GM12878 (cell line): Measurements from ENCODE around the gene KCND3. TPM values are rescaled to one million over a fixed set of nuclear protein-coding genes. Genes with fewer than 3 reads are reported as not detected.

Source experiments
- ATAC-seq: fragments of 200-7000 bp; cut with Tn5 transposase; 3 replicates; pipeline ENCODE4 v1.9.1; 2020; ENCODE audit warnings: mild to moderate bottlenecking, moderate library complexity
- BruUV-seq: library from RNA; stranded (reverse); fragments of 400-500 nt; replicated peaks from 2 replicates; lab custom pipeline; 2021; lab: Mats Ljungman, UMichigan
- CTCF ChIA-PET: fragments of 300-600 bp; sonication (Branson Sonifier 250); formaldehyde crosslinking; extraction: SDS; loops from one replicate; lab custom pipeline; 2021; ENCODE audit warnings: inconsistent platforms; lab: Yijun Ruan, JAX
- POLR2A ChIA-PET: fragments of 350-600 bp; formaldehyde crosslinking; extraction: SDS; loops from one replicate; lab custom pipeline; 2021; ENCODE audit warnings: inconsistent platforms; lab: Charles Lee
- RAD21 ChIA-PET: fragments of 300-600 bp; sonication (Branson Sonifier 250); formaldehyde crosslinking; loops from one replicate; lab custom pipeline; 2023; ENCODE audit warnings: antibody characterized with exemption; ENCODE audit not compliant: unreplicated experiment; lab: Charles Lee
- SMC1A ChIA-PET: fragments of 300-600 bp; sonication (Branson Sonifier 250); formaldehyde crosslinking; loops from one replicate; lab custom pipeline; 2023; ENCODE audit not compliant: unreplicated experiment, uncharacterized antibody; lab: Charles Lee
- DNase-seq: peaks from one replicate; pipeline ENCODE4 v3.0.0-alpha.2; 2011; ENCODE audit warnings: low read depth, low spot score
- FAIRE-seq: peaks from 3 replicates; lab custom pipeline; 2011; peaks lifted over from hg19 to GRCh38; lab: Jason Lieb, UNC
- H2AFZ ChIP-seq: 2 replicates; pipeline ENCODE4 v1.6.0; 2011; ENCODE audit warnings: low read depth, low read length, control low read depth; ENCODE audit not compliant: control insufficient read depth
- H3K27ac ChIP-seq: 2 replicates; pipeline ENCODE4 v1.5.1; 2011; ENCODE audit warnings: control low read depth; ENCODE audit not compliant: control insufficient read depth, insufficient read depth
- H3K27me3 ChIP-seq, 2 experiments: replicated peaks in 1 of 2; 2 replicates each; pipeline versions ENCODE4 v1.6.0 to v1.6.1; 2011; ENCODE audit warnings: low read length in 1 of 2; ENCODE audit not compliant: control insufficient read depth in 2 of 2, insufficient read depth in 2 of 2
- H3K36me3 ChIP-seq, 2 experiments: 2 replicates each; pipeline ENCODE4 v1.5.1; 2011; ENCODE audit warnings: low read length in 1 of 2; ENCODE audit not compliant: control insufficient read depth in 2 of 2, insufficient read depth in 2 of 2
- H3K4me1 ChIP-seq: 2 replicates; pipeline ENCODE4 v1.6.1; 2011; ENCODE audit warnings: mild to moderate bottlenecking, low read length, moderate library complexity, mixed read lengths; ENCODE audit not compliant: control insufficient read depth, insufficient read depth
- H3K4me2 ChIP-seq: 2 replicates; pipeline ENCODE4 v1.6.0; 2011; ENCODE audit warnings: control low read depth; ENCODE audit not compliant: control insufficient read depth, insufficient read depth
- H3K4me3 ChIP-seq: fragments of 200-600 bp; sonication (generic); 2 replicates; pipeline ENCODE4 v1.5.1; 2016
- H3K79me2 ChIP-seq: 2 replicates; pipeline ENCODE4 v1.6.0; 2011; ENCODE audit warnings: low read length; ENCODE audit not compliant: control insufficient read depth, insufficient read depth
- H3K9ac ChIP-seq: 2 replicates; pipeline ENCODE4 v1.8.0; 2011; ENCODE audit warnings: low read length, control low read depth, mixed read lengths; ENCODE audit not compliant: control insufficient read depth, insufficient read depth
- H3K9me3 ChIP-seq: replicated peaks from 3 replicates; pipeline ENCODE4 v1.5.1; 2011; ENCODE audit warnings: mild to moderate bottlenecking, low read length; ENCODE audit not compliant: control insufficient read depth, insufficient read depth
- H4K20me1 ChIP-seq: 2 replicates; pipeline ENCODE4 v1.6.0; 2011; ENCODE audit not compliant: control insufficient read depth, insufficient read depth
- CEBPB ChIP-seq, 2 experiments: fragments of 150-350 bp in 1 of 2; IDR thresholded peaks; 2 replicates each; pipeline ENCODE4 v1.6.1; 2012 to 2014; ENCODE audit warnings: low read depth in 2 of 2, low read length in 2 of 2, borderline replicate concordance in 1 of 2, inconsistent platforms in 1 of 2
- MTA2 ChIP-seq: fragments of 450-650 bp; IDR thresholded peaks from 2 replicates; pipeline ENCODE4 v1.6.1; 2016; ENCODE audit warnings: low read depth, mild to moderate bottlenecking, moderate library complexity
- NFYB ChIP-seq: IDR thresholded peaks from 2 replicates; pipeline ENCODE4 v1.6.1; 2011; ENCODE audit warnings: low read depth, mild to moderate bottlenecking, low read length, improper control_type of control experiment, moderate library complexity; ENCODE audit not compliant: insufficient read depth
- REST ChIP-seq: IDR thresholded peaks from 2 replicates; pipeline ENCODE4 v1.6.1; 2012; ENCODE audit warnings: mild to moderate bottlenecking, low read depth, low read length
- RUNX3 ChIP-seq: IDR thresholded peaks from 2 replicates; pipeline ENCODE4 v1.6.1; 2012; ENCODE audit warnings: low read length, inconsistent platforms
- SPI1 ChIP-seq: IDR thresholded peaks from 2 replicates; pipeline ENCODE4 v1.6.1; 2011; ENCODE audit warnings: low read depth, mild to moderate bottlenecking, low read length, moderate library complexity, borderline replicate concordance; ENCODE audit not compliant: insufficient read depth
- TAF1 ChIP-seq: IDR thresholded peaks from 2 replicates; pipeline ENCODE4 v1.6.1; 2011; ENCODE audit warnings: mild to moderate bottlenecking, low read depth, low read length, borderline replicate concordance
- WGBS: methylation state at CpG from one replicate; pipeline ENCODE4 v1.1.6; 2016; ENCODE audit warnings: low lambda C conversion rate; ENCODE audit not compliant: insufficient replicate concordance, insufficient coverage; ENCODE audit errors: missing lambda C conversion rate; 5-methylcytosine and 5-hydroxymethylcytosine counted together
- in situ Hi-C: fragments of 300-500 bp; cut with MboI; formaldehyde crosslinking; loops from 9 replicates; pipeline ENCODE4 v1.14.3; 2018; ENCODE audit warnings: mixed read lengths
- intact Hi-C: fragments of 100-400 bp; cut with micrococcal nuclease; formaldehyde crosslinking; loops from one replicate; pipeline ENCODE4 v1.14.2; 2022; ENCODE audit not compliant: unreplicated experiment
- polyA plus RNA-seq, 11 experiments: library from polyadenylated mRNA; depleted of rRNA in 4 of 11; unstranded in 6 of 11; stranded (reverse) in 5 of 11; fragments of >200 nt; fragmentation: Nextera tagmentation in 4 of 11; fragmentation: Illumina TruSeq in 1 of 11; extraction: Ambion mirVana in 4 of 11; extraction: Trizol in 1 of 11; gene quantifications; 1 replicate in 1 of 11; 2 replicates in 10 of 11; pipeline versions ENCODE4 v1.2.1 to v1.2.3, GENCODE V29; 2011 to 2016; ENCODE audit warnings: inconsistent platforms in 2 of 11, missing spikeins in 2 of 11, low read depth in 1 of 11
- total RNA-seq, 4 experiments: library from RNA; depleted of rRNA in 3 of 4; stranded (reverse); fragments of >200 nt in 3 of 4; fragmentation: Illumina TruSeq in 1 of 4; extraction: Trizol in 1 of 4; gene quantifications; 2 replicates each; pipeline versions ENCODE4 v1.2.1 to v1.2.3, GENCODE V29; 2013 to 2021

Gene KCND3
- total and polyA plus RNA-seq, 10 of the 15 experiments (the other 5 are each of a cell fraction or from before 2014, with no cell fraction given) = 0.02 TPM; not detected in 9

- RAD21 ChIA-PET = interaction anchor here (0.8 to 7.7 kb wide), 8 partner anchors 12 to 269 kb away, joined by 3 to 68 read pairs (median 5); partner anchors contain the start of gene INKA2
- Histone ChIP-seq H3K36me3 (no peaks in the 10 kb centered on the region), H3K9ac (no peak overlapping the region), H3K4me1 (no peaks in the 10 kb centered on the region; the same call in 1 of the 2 replicates), H4K20me1 (no peaks in the 10 kb centered on the region), H3K4me2 (no peak overlapping the region), H2AFZ (no peak overlapping the region), H3K9me3 (no peaks in the 10 kb centered on the region), H3K27ac (no peak overlapping the region), H3K27me3 (no peaks in the 10 kb centered on the region), H3K4me3 (no peak overlapping the region)
- intact Hi-C loops (loop anchor here (10.0 kb wide), 1 partner anchor 606 kb away; the partner anchor contains the start of genes CEPT1 and DRAM2), in situ Hi-C loops (loop anchor here (5.0 to 10.0 kb wide), 2 partner anchors 246 to 874 kb away; partner anchors contain the start of genes ADORA3 and TMIGD3)
- SMC1A ChIA-PET = interaction anchor here (1.0 to 12.9 kb wide), 11 partner anchors 11 to 274 kb away, joined by 3 to 123 read pairs (median 4); partner anchors contain the start of gene INKA2
- no TSS peak for BruUV-seq
- POLR2A ChIA-PET = interaction anchor here (1.0 to 1.2 kb wide), 4 partner anchors 12 to 36 kb away, joined by 3 to 4 read pairs (median 3); partner anchors contain the start of gene INKA2
- DNase-seq (no peak), ATAC-seq (no peak), FAIRE-seq (no peak)
- CTCF ChIA-PET = interaction anchor here (0.6 to 9.3 kb wide), 13 partner anchors 10 to 351 kb away, joined by 3 to 109 read pairs (median 7); partner anchors contain the start of gene INKA2
- WGBS = 42% methylated on average over 2 of the region's 2 CpGs
- TF ChIP-seq REST (no peak), MTA2 (no peak), RUNX3 (no peak), TAF1 (no peak), SPI1 (no peak), NFYB (no peak), CEBPB (IDR thresholded peaks at IDR 0.05; ENCODE audit: borderline replicate concordance in 1 of 2, low read depth in 2 of 2, low read length in 2 of 2) (no peak)
- TF ChIP-seq, all 136 proteins: peak for 0
- peaks cover 10% of the 10 kb centered on the region for H3K79me2 ChIP-seq
Measured at GRCh38 chr1:111750856-111751255, 238.6 kb downstream of the KCND3 start.
